ENCODE results near the gene ERMP1.

- TF ChIP-seq CTCF (conservative IDR thresholded peaks at IDR 0.05) (no peak), ZFX (IDR thresholded peaks at IDR 0.05) (no peak)
These were observed 76.3 kb downstream of the ERMP1 start for GRCh38 chr9:5756633-5757032.
